ENCODE results near the gene GPSM1.

The GPSM1 gene

GRCh38 chr9:136321561-136321960 lies 5.8 kb upstream of the GPSM1 start:
- TF ChIP-seq EGR1 (IDR thresholded peaks at IDR 0.05): no peak
- TF ChIP-seq TEAD4 (IDR thresholded peaks at IDR 0.05): no peak
- TF ChIP-seq NFIC (IDR thresholded peaks at IDR 0.05): no peak
- TF ChIP-seq YY1 (IDR thresholded peaks at IDR 0.05; ENCODE audit: low read depth): no peak
- no peak for TF ChIP-seq MAX (IDR thresholded peaks at IDR 0.05)

GRCh38 chr9:136322756-136323330 lies 4.5 kb upstream of the GPSM1 start:
- TF ChIP-seq TCF12 (IDR thresholded peaks at IDR 0.05; ENCODE audit: low read depth): no peak

GRCh38 chr9:136323371-136323789 lies 4.0 kb upstream of the GPSM1 start:
- TF ChIP-seq, protein P1, sequence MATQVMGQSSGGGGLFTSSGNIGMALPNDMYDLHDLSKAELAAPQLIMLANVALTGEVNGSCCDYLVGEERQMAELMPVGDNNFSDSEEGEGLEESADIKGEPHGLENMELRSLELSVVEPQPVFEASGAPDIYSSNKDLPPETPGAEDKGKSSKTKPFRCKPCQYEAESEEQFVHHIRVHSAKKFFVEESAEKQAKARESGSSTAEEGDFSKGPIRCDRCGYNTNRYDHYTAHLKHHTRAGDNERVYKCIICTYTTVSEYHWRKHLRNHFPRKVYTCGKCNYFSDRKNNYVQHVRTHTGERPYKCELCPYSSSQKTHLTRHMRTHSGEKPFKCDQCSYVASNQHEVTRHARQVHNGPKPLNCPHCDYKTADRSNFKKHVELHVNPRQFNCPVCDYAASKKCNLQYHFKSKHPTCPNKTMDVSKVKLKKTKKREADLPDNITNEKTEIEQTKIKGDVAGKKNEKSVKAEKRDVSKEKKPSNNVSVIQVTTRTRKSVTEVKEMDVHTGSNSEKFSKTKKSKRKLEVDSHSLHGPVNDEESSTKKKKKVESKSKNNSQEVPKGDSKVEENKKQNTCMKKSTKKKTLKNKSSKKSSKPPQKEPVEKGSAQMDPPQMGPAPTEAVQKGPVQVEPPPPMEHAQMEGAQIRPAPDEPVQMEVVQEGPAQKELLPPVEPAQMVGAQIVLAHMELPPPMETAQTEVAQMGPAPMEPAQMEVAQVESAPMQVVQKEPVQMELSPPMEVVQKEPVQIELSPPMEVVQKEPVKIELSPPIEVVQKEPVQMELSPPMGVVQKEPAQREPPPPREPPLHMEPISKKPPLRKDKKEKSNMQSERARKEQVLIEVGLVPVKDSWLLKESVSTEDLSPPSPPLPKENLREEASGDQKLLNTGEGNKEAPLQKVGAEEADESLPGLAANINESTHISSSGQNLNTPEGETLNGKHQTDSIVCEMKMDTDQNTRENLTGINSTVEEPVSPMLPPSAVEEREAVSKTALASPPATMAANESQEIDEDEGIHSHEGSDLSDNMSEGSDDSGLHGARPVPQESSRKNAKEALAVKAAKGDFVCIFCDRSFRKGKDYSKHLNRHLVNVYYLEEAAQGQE (IDR thresholded peaks at IDR 0.05; ENCODE audit: low read depth): no peak
- no peak for TF ChIP-seq FOXM1 (IDR thresholded peaks at IDR 0.05; ENCODE audit: borderline replicate concordance, low read depth)
- no peak for TF ChIP-seq TEAD4 (IDR thresholded peaks at IDR 0.05)
- TF ChIP-seq CREB1 (IDR thresholded peaks at IDR 0.05; ENCODE audit: low read depth): no peak
- TF ChIP-seq YY1 (IDR thresholded peaks at IDR 0.05; ENCODE audit: low read depth): no peak
- no peak for TF ChIP-seq NFIC (IDR thresholded peaks at IDR 0.05)
- TF ChIP-seq MAX (IDR thresholded peaks at IDR 0.05): no peak
- no peak for TF ChIP-seq RAD21 (IDR thresholded peaks at IDR 0.05; ENCODE audit: low read depth)
- TF ChIP-seq CEBPB (IDR thresholded peaks at IDR 0.05): no peak
- TF ChIP-seq EGR1 (IDR thresholded peaks at IDR 0.05): no peak
- TF ChIP-seq ZBTB7A (IDR thresholded peaks at IDR 0.05; ENCODE audit: low read depth): no peak

DNA sequence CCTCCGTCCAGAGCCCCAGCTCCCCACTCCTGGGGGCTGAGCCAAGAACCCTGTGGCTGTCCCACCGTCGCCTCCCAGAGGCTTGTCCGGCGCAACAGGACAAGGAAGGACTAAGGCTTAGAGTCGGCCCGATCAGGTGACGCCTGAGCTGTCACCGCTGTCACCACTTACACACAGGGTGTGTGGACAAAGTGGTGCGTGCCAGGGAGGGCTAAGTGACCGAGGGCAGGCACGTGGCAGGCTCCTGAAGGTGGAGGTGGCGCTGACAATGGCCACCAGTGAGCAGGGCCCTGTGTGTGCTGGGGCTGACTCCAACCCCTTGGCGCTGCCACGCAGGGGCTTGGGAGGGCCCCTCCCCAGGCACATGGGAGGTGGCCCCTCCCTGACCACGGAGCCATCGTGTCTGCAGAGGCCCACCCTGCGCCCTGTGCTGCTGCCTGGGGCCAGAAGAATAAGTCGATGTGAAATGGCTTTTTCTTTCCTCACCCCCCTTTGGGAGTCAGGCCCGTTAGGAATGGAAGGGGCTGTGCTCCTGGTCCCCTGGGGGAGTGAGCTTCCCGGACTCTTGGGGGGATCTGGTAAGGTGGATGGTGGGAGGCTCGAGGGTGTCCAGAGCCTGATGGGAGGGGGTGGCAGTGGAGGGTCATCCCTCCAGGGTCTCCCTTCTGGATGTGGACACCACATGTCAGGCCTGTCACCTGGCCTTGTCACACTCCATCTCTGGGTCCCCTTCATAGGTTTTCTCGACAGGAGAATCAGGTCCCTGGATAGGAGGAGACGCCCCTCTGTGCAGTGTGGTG lies 2.6 kb upstream of the GPSM1 start:
- TF ChIP-seq CREB1 (IDR thresholded peaks at IDR 0.05; ENCODE audit: low read depth) (no peak), RAD21 (IDR thresholded peaks at IDR 0.05; ENCODE audit: low read depth) (peak; percentile 10; the same call in 1 of the 2 replicates), MAX (IDR thresholded peaks at IDR 0.05) (peak; percentile 53)

DNA sequence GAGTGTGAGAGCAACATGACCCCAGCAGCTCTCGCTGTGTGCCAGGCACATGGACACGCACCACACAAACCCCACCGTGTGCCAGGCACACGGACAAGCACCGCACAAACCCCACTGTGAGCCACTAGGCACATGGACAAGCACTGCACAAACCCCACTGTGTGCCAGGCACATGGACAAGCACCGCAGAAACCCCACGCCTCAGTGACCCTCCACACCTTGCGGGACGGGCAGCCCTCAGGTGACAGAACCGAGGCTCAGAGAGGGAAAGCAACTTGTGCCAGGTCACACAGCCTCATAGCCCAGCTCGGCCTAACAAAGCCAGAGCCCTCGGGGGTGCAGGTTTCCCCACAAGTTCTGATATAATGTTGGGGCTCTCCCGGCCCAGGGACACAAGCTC lies 2.0 kb upstream of the GPSM1 start:
- TF ChIP-seq ZBTB7A (IDR thresholded peaks at IDR 0.05; ENCODE audit: low read depth) (no peak), CEBPB (IDR thresholded peaks at IDR 0.05) (no peak), EP300 (IDR thresholded peaks at IDR 0.05; ENCODE audit: borderline replicate concordance) (no peak), USF1 (IDR thresholded peaks at IDR 0.05) (no peak), MAX (IDR thresholded peaks at IDR 0.05) (no peak), CREB1 (IDR thresholded peaks at IDR 0.05; ENCODE audit: low read depth) (no peak), RAD21 (IDR thresholded peaks at IDR 0.05; ENCODE audit: low read depth) (no peak), TEAD4 (IDR thresholded peaks at IDR 0.05) (no peak), EGR1 (IDR thresholded peaks at IDR 0.05) (no peak)
- TF ChIP-seq, protein P1 (IDR thresholded peaks at IDR 0.05; ENCODE audit: low read depth): no peak

DNA sequence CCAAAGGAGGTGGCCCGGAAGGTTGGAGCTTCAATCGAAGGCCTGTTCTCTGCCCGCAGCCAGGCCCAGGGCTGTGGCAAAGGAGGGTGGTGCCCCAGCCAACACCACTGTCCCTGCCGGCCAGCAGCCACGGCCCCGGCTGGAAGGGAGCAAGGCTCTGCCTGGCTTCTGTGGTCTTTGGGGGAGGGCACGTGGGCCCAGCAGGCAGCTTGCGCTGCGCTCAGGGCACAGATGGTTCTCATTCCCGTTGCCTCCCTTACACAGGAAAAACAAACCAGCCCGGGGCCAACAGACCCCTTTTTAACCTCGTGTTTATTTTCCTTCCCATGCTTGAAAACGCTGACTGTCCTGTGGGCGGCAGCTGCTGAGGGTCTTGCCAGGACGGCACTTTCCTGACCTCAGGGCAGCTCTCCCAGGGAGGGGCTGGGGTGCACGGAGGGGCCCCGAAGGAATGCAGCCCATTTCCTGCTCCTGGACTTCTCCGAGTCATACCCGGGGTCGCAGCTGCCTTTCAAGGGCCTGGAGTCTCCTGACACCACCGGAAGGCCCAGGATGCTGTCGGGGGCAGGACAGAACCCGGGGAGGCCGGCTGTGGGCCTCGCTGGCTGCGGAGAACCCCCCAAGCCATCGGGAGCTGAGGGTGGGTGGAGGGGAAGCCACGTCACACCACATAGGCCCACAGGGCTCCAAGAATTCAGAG lies 1.1 kb upstream of the GPSM1 start:
- no peak for TF ChIP-seq EP300 (IDR thresholded peaks at IDR 0.05; ENCODE audit: borderline replicate concordance)
- TF ChIP-seq FOXM1 (IDR thresholded peaks at IDR 0.05; ENCODE audit: borderline replicate concordance, low read depth): no peak
- TF ChIP-seq CEBPB (IDR thresholded peaks at IDR 0.05): no peak
- no peak for TF ChIP-seq RAD21 (IDR thresholded peaks at IDR 0.05; ENCODE audit: low read depth)
- no peak for TF ChIP-seq TAF1 (IDR thresholded peaks at IDR 0.05; ENCODE audit: low read depth)
- TF ChIP-seq TCF12 (IDR thresholded peaks at IDR 0.05; ENCODE audit: low read depth): no peak; the same call in 1 of the 2 replicates
- no peak for TF ChIP-seq MAX (IDR thresholded peaks at IDR 0.05)
- TF ChIP-seq NFIC (IDR thresholded peaks at IDR 0.05): no peak
- TF ChIP-seq TEAD4 (IDR thresholded peaks at IDR 0.05): no peak
- no peak for TF ChIP-seq ZBTB7A (IDR thresholded peaks at IDR 0.05; ENCODE audit: low read depth)
- no peak for TF ChIP-seq USF1 (IDR thresholded peaks at IDR 0.05)
- TF ChIP-seq EGR1 (IDR thresholded peaks at IDR 0.05): no peak
- no peak for TF ChIP-seq YY1 (IDR thresholded peaks at IDR 0.05; ENCODE audit: low read depth)
- TF ChIP-seq CREB1 (IDR thresholded peaks at IDR 0.05; ENCODE audit: low read depth): no peak
- TF ChIP-seq, protein P1 (IDR thresholded peaks at IDR 0.05; ENCODE audit: low read depth): no peak
